Nephron progenitor cell (in vitro differentiated cells): ENCODE measurements around the gene FOXP1.

Source experiments
- DNase-seq: peaks from one replicate; pipeline ENCODE4 v3.0.0; 2021
- H3K27ac Mint-ChIP-seq: 2 replicates; pipeline ENCODE4 v1.8.0; 2021; ENCODE audit warnings: mild to moderate bottlenecking, moderate library complexity, mixed read lengths
- H3K27me3 Mint-ChIP-seq: 2 replicates; pipeline ENCODE4 v1.8.0; 2021; ENCODE audit warnings: mild to moderate bottlenecking, low read depth, mixed read lengths; ENCODE audit not compliant: poor library complexity
- H3K36me3 Mint-ChIP-seq: 2 replicates; pipeline ENCODE4 v1.8.0; 2021; ENCODE audit warnings: low read depth, mixed read lengths
- H3K4me1 Mint-ChIP-seq: 2 replicates; pipeline ENCODE4 v1.8.0; 2021; ENCODE audit warnings: mixed read lengths
- H3K4me3 Mint-ChIP-seq: 2 replicates; pipeline ENCODE4 v1.8.0; 2021; ENCODE audit warnings: mild to moderate bottlenecking, moderate library complexity, mixed read lengths
- H3K9me3 Mint-ChIP-seq: 2 replicates; pipeline ENCODE4 v1.8.0; 2021; ENCODE audit warnings: mild to moderate bottlenecking, moderate library complexity, mixed read lengths
- CTCF ChIP-seq: fragments of 200-600 bp; sonication (generic); IDR thresholded peaks from 2 replicates; pipeline ENCODE4 v1.5.0; 2021; ENCODE audit warnings: antibody characterized with exemption

FOXP1 gene

DNA sequence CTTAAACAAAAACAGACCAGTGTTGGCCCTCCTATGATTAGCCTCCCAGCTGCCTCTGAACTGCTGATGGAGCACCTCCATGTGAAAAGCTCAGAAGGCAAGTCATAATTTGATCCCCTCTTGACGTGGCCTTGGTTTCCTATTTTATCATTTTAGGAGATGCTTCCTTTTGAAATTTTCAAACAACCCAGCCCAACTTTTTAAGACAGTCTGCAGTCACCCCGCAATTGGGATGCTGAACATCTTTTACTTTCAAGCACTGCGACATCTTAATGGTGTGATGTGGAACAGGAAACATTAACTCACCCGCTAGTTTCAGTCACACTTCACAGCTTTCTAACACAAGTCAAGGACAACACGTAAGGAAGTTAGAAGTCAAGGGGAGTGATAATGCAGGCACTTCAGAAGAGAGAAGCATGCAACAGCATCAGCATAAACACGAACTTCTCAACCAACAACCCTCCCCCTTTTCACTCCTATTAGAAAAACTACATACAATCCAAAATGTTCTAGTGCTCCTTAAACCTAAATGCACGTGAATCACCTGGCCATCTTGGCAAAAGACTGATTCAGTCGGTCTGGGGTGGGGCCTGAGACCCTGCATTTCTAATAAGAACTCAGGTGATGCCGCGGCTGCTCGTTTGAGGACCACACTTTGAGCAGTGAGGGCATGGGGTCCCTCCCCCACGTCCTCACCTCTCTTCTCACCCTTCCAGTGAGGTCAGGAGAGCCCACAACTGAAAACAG is 161.5 kb downstream of the FOXP1 start:
- H3K4me1 Mint-ChIP-seq: peaks cover 54% of the 10 kb centered on the region
- H3K4me3 Mint-ChIP-seq: no peak overlapping the region
- no peaks in the 10 kb centered on the region for H3K9me3 Mint-ChIP-seq
- no peaks in the 10 kb centered on the region for H3K27me3 Mint-ChIP-seq
- TF ChIP-seq CTCF: no peak
- peak overlapping the region; percentile 84 for H3K27ac Mint-ChIP-seq
- H3K36me3 Mint-ChIP-seq: peaks cover 22% of the 10 kb centered on the region
- no peak for DNase-seq

DNA sequence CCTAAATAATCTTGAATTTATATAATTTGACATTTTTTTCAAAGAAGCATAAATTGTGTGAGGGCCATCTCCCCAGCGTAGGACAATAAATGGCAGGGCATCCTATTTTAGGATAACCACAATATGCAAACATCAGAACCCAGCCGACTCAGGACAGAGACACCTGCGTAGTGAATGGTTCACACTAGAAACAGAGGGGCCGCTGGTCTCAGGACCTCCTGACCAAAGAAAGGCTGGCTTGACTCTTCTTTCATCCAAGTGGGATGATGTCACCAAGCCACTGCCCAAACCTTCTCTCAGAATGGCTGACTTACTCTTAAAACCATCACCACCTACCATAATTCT is 162.1 kb downstream of the FOXP1 start:
- H3K27ac Mint-ChIP-seq: peak overlapping the region; percentile 84
- peaks cover 19% of the 10 kb centered on the region for H3K36me3 Mint-ChIP-seq
- peaks cover 52% of the 10 kb centered on the region for H3K4me1 Mint-ChIP-seq
- no peaks in the 10 kb centered on the region for H3K9me3 Mint-ChIP-seq
- H3K4me3 Mint-ChIP-seq: no peak overlapping the region
- H3K27me3 Mint-ChIP-seq: no peaks in the 10 kb centered on the region
- TF ChIP-seq CTCF: no peak
- no peak for DNase-seq

- no peaks in the 10 kb centered on the region for H3K9me3 Mint-ChIP-seq
- H3K4me3 Mint-ChIP-seq: no peak overlapping the region
- H3K27me3 Mint-ChIP-seq: no peaks in the 10 kb centered on the region
- H3K4me1 Mint-ChIP-seq: peaks cover 59% of the 10 kb centered on the region
- no peak for DNase-seq
- peaks cover under 1% of the 10 kb centered on the region for H3K36me3 Mint-ChIP-seq
- no peak for TF ChIP-seq CTCF
- H3K27ac Mint-ChIP-seq: no peak overlapping the region
These were observed 164.2 kb downstream of the FOXP1 start for GRCh38 chr3:71419369-71419768.

DNA sequence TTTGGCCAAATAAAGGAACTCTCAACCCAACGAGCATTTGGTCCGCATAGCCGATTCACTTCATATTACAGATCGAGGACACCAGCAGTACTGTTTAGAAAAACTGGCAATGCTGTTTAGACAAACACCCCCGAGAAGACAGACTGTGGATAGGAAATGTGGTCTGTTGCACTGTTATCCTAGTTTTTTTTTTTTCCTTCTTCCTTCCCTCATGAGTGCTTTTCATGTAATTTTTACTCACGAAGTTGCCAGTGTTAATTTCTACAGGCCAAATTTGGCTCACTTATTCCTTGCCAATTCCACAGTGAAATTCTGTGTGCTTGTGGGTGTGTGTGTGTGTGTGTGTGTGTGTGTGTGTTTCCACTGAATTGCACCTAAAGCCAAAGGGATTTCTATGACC is 165.7 kb downstream of the FOXP1 start:
- no peaks in the 10 kb centered on the region for H3K9me3 Mint-ChIP-seq
- H3K27me3 Mint-ChIP-seq: no peaks in the 10 kb centered on the region
- TF ChIP-seq CTCF: no peak
- H3K4me1 Mint-ChIP-seq: peaks cover 61% of the 10 kb centered on the region
- H3K36me3 Mint-ChIP-seq: no peaks in the 10 kb centered on the region
- H3K4me3 Mint-ChIP-seq: no peak overlapping the region
- no peak overlapping the region for H3K27ac Mint-ChIP-seq
- DNase-seq: no peak

DNA sequence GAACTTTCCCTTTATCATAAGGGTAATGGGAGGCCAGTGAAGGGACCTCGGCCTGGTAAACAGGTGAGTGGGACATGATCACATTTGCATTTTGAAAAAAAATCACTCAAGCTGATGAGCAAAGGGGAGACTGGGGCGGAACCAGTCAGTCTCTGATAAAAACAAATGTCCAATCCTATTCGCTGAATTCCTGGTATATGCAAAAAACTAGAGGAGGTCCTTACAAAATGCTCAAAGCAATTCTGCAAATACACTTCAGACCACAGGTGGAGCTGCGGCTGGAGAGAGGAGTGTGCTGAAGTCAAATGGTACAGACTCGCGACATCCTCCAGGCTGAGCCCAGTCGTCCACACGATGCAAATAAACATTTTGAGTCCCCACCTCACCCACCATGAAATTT is 166.7 kb downstream of the FOXP1 start:
- Mint-ChIP-seq H3K27ac (no peak overlapping the region), H3K4me3 (no peak overlapping the region), H3K9me3 (no peaks in the 10 kb centered on the region), H3K36me3 (no peaks in the 10 kb centered on the region), H3K27me3 (no peaks in the 10 kb centered on the region), H3K4me1 (peaks cover 56% of the 10 kb centered on the region)
- no peak for DNase-seq
- TF ChIP-seq CTCF: no peak

DNA sequence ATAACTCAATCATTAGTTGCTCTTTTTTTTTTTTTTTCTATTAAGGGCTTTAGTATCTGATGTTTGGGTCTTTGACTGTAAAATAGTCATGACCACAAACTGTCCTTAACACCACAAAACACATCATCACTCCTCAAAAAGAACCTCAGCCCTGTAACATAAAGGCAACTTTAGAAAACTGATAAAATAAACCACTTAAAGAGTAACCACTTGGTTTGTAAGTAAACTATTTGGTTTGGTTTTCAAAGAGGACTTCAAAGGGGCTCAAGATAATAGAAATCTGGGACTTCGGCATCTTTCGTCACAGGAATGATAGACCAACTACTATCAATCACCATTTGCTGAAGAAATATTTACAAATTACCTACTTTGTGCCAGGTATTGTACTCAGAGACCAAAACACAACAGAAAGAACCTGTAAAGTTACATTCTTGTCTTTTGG is 167.8 kb downstream of the FOXP1 start:
- H3K4me1 Mint-ChIP-seq: peaks cover 57% of the 10 kb centered on the region
- no peak overlapping the region for H3K27ac Mint-ChIP-seq
- TF ChIP-seq CTCF: no peak

More for the DNA sequence above, 167.8 kb downstream of the FOXP1 start:
- Mint-ChIP-seq H3K27me3 (no peaks in the 10 kb centered on the region), H3K4me3 (no peak overlapping the region), H3K9me3 (no peaks in the 10 kb centered on the region), H3K36me3 (no peaks in the 10 kb centered on the region)
- DNase-seq: no peak
